ENCODE data around the gene BCL11A. TPM values are rescaled to one million over a fixed set of nuclear protein-coding genes. Genes with fewer than 3 reads are reported as not detected.

The BCL11A gene
- total RNA-seq, 1 donor from 2014 or later, result 29.8 TPM

GRCh38 chr2:60557486-60557864 is 4.0 kb upstream of the BCL11A start:
- TF ChIP-seq EZH2 (IDR thresholded peaks at IDR 0.05; ENCODE audit: insufficient read depth, low read length) (peak; percentile 1), CTCF (IDR thresholded peaks at IDR 0.05; ENCODE audit: insufficient read depth, low read depth, low read length) (no peak)
- peak overlapping the region; percentile 85 for H3K4me3 Mint-ChIP-seq (ENCODE audit: unreplicated experiment)
- H3K36me3 ChIP-seq (ENCODE audit: insufficient read depth, low read length), result no peaks in the 10 kb centered on the region
- peak overlapping the region; percentile 34 for H2AFZ ChIP-seq (ENCODE audit: low read depth, low read length)
- H4K20me1 ChIP-seq (ENCODE audit: insufficient read depth, low read length), result no peaks in the 10 kb centered on the region
- DNase-seq (ENCODE audit: low read depth), result no peak
- FAIRE-seq, result no peak
- H3K27ac ChIP-seq (ENCODE audit: low read depth, low read length), result no peak overlapping the region
- peaks cover 15% of the 10 kb centered on the region for H3K4me1 ChIP-seq (ENCODE audit: insufficient read depth, low read length)
- peak overlapping the region; percentile 35 for H3K4me3 ChIP-seq (ENCODE audit: insufficient read depth, low read depth, low read length)
- H3K36me3 Mint-ChIP-seq (ENCODE audit: low read depth, unreplicated experiment), result no peaks in the 10 kb centered on the region
- no peak overlapping the region for H3K27ac Mint-ChIP-seq (ENCODE audit: unreplicated experiment)
- H3K9ac ChIP-seq (ENCODE audit: low read length), result no peak overlapping the region
- peaks cover 7% of the 10 kb centered on the region for H3K27me3 Mint-ChIP-seq (ENCODE audit: low read depth, unreplicated experiment)
- peaks cover 5% of the 10 kb centered on the region for H3K79me2 ChIP-seq (ENCODE audit: insufficient read depth, low read length)
- peaks cover 6% of the 10 kb centered on the region for H3K4me1 Mint-ChIP-seq (ENCODE audit: low read depth, unreplicated experiment)
- no peaks in the 10 kb centered on the region for H3K9me3 Mint-ChIP-seq (ENCODE audit: unreplicated experiment)
- peaks cover 54% of the 10 kb centered on the region for H3K27me3 ChIP-seq (ENCODE audit: insufficient read depth, low read length)
- H3K9me3 ChIP-seq (ENCODE audit: insufficient read depth, low read depth, low read length), result no peaks in the 10 kb centered on the region
- H3K4me2 ChIP-seq (ENCODE audit: low read length), result peak overlapping the region; percentile 81

GRCh38 chr2:60556576-60557485 is 3.4 kb upstream of the BCL11A start:
- Histone ChIP-seq H4K20me1 (ENCODE audit: insufficient read depth, low read length) (no peaks in the 10 kb centered on the region), H3K9me3 (ENCODE audit: insufficient read depth, low read depth, low read length) (no peaks in the 10 kb centered on the region), H3K27me3 (ENCODE audit: insufficient read depth, low read length) (peaks cover 54% of the 10 kb centered on the region), H3K4me1 (ENCODE audit: insufficient read depth, low read length) (peaks cover 15% of the 10 kb centered on the region), H3K79me2 (ENCODE audit: insufficient read depth, low read length) (peaks cover 9% of the 10 kb centered on the region), H3K27ac (ENCODE audit: low read depth, low read length) (no peak overlapping the region), H3K9ac (ENCODE audit: low read length) (no peak overlapping the region), H3K4me3 (ENCODE audit: insufficient read depth, low read depth, low read length) (peak overlapping the region; percentile 41), H3K36me3 (ENCODE audit: insufficient read depth, low read length) (no peaks in the 10 kb centered on the region), H2AFZ (ENCODE audit: low read depth, low read length) (peak overlapping the region; percentile 34), H3K4me2 (ENCODE audit: low read length) (peak overlapping the region; percentile 81)
- peaks cover 6% of the 10 kb centered on the region for H3K4me1 Mint-ChIP-seq (ENCODE audit: low read depth, unreplicated experiment)
- no peak for DNase-seq (ENCODE audit: low read depth)
- H3K27ac Mint-ChIP-seq (ENCODE audit: unreplicated experiment), result no peak overlapping the region
- peaks cover 7% of the 10 kb centered on the region for H3K27me3 Mint-ChIP-seq (ENCODE audit: low read depth, unreplicated experiment)
- FAIRE-seq, result no peak
- TF ChIP-seq EZH2 (IDR thresholded peaks at IDR 0.05; ENCODE audit: insufficient read depth, low read length), result peak; percentile 45
- no peak for TF ChIP-seq CTCF (IDR thresholded peaks at IDR 0.05; ENCODE audit: insufficient read depth, low read depth, low read length)
- peak overlapping the region; percentile 85 for H3K4me3 Mint-ChIP-seq (ENCODE audit: unreplicated experiment)
- H3K9me3 Mint-ChIP-seq (ENCODE audit: unreplicated experiment), result no peaks in the 10 kb centered on the region
- H3K36me3 Mint-ChIP-seq (ENCODE audit: low read depth, unreplicated experiment), result no peaks in the 10 kb centered on the region

GRCh38 chr2:60556175-60556574 is 2.7 kb upstream of the BCL11A start:
- H3K36me3 ChIP-seq (ENCODE audit: insufficient read depth, low read length), result no peaks in the 10 kb centered on the region
- H4K20me1 ChIP-seq (ENCODE audit: insufficient read depth, low read length), result no peaks in the 10 kb centered on the region
- peaks cover 53% of the 10 kb centered on the region for H3K27me3 ChIP-seq (ENCODE audit: insufficient read depth, low read length)
- TF ChIP-seq CTCF (IDR thresholded peaks at IDR 0.05; ENCODE audit: insufficient read depth, low read depth, low read length) (no peak), EZH2 (IDR thresholded peaks at IDR 0.05; ENCODE audit: insufficient read depth, low read length) (no peak)
- FAIRE-seq (no peak), DNase-seq (ENCODE audit: low read depth) (no peak)
- no peak overlapping the region for H3K9ac ChIP-seq (ENCODE audit: low read length)
- no peak overlapping the region for H3K27ac Mint-ChIP-seq (ENCODE audit: unreplicated experiment)
- peaks cover 7% of the 10 kb centered on the region for H3K27me3 Mint-ChIP-seq (ENCODE audit: low read depth, unreplicated experiment)
- no peak overlapping the region for H3K4me3 ChIP-seq (ENCODE audit: insufficient read depth, low read depth, low read length)
- H3K4me1 Mint-ChIP-seq (ENCODE audit: low read depth, unreplicated experiment), result peaks cover 6% of the 10 kb centered on the region
- H3K79me2 ChIP-seq (ENCODE audit: insufficient read depth, low read length), result peaks cover 16% of the 10 kb centered on the region
- no peak overlapping the region for H3K27ac ChIP-seq (ENCODE audit: low read depth, low read length)
- H3K4me2 ChIP-seq (ENCODE audit: low read length), result peak overlapping the region; percentile 81
- peak overlapping the region; percentile 97 for H3K4me3 Mint-ChIP-seq (ENCODE audit: unreplicated experiment)
- no peaks in the 10 kb centered on the region for H3K36me3 Mint-ChIP-seq (ENCODE audit: low read depth, unreplicated experiment)
- no peaks in the 10 kb centered on the region for H3K9me3 ChIP-seq (ENCODE audit: insufficient read depth, low read depth, low read length)
- no peak overlapping the region for H2AFZ ChIP-seq (ENCODE audit: low read depth, low read length)
- peaks cover 15% of the 10 kb centered on the region for H3K4me1 ChIP-seq (ENCODE audit: insufficient read depth, low read length)
- no peaks in the 10 kb centered on the region for H3K9me3 Mint-ChIP-seq (ENCODE audit: unreplicated experiment)
